ENCODE results near the gene CIB2.
A peak's percentile ranks its signal among the peaks of the same experiment; 100 is the strongest.

The CIB2 gene

GRCh38 chr15:78149805-78150751, 18.8 kb upstream of the CIB2 start (continued):
- TF ChIP-seq PRDM1 (tag by site-specific recombination; IDR thresholded peaks at IDR 0.05) (peak; percentile 75), KLF16 (tag by site-specific recombination; IDR thresholded peaks at IDR 0.05) (no peak), ZNF274 (IDR thresholded peaks at IDR 0.05; ENCODE audit: low read length) (no peak), ZNF274 (tag by site-specific recombination; IDR thresholded peaks at IDR 0.05; ENCODE audit: borderline replicate concordance) (no peak), ZNF211 (tag by site-specific recombination; IDR thresholded peaks at IDR 0.05; ENCODE audit: low read depth) (no peak), SCRT2 (tag by site-specific recombination; IDR thresholded peaks at IDR 0.05) (no peak), ZNF76 (tag by site-specific recombination; IDR thresholded peaks at IDR 0.05; ENCODE audit: borderline replicate concordance, low read depth) (no peak), PRDM4 (tag by site-specific recombination; IDR thresholded peaks at IDR 0.05) (no peak), ZNF157 (tag by site-specific recombination; IDR thresholded peaks at IDR 0.05) (no peak), ZNF830 (tag by site-specific recombination; IDR thresholded peaks at IDR 0.05; ENCODE audit: low read depth) (no peak), ZNF138 (tag by site-specific recombination; IDR thresholded peaks at IDR 0.05; ENCODE audit: borderline replicate concordance) (no peak), ZNF560 (tag by site-specific recombination; IDR thresholded peaks at IDR 0.05; ENCODE audit: borderline replicate concordance) (no peak), ZNF777 (tag by site-specific recombination; IDR thresholded peaks at IDR 0.05; ENCODE audit: borderline replicate concordance) (no peak), ZNF776 (tag by site-specific recombination; IDR thresholded peaks at IDR 0.05; ENCODE audit: borderline replicate concordance) (no peak), KLF17 (tag by site-specific recombination; IDR thresholded peaks at IDR 0.05) (no peak), ZNF544 (tag by site-specific recombination; IDR thresholded peaks at IDR 0.05) (no peak), INSM2 (tag by site-specific recombination; IDR thresholded peaks at IDR 0.05) (no peak), OSR2 (tag by site-specific recombination; IDR thresholded peaks at IDR 0.05) (no peak), ZBTB49 (tag by site-specific recombination; IDR thresholded peaks at IDR 0.05; ENCODE audit: low read depth) (no peak), ZNF2 (tag by site-specific recombination; IDR thresholded peaks at IDR 0.05) (no peak), ZBTB26 (tag by site-specific recombination; optimal IDR thresholded peaks at IDR 0.05) (peak; percentile 5), ZNF16 (tag by site-specific recombination; IDR thresholded peaks at IDR 0.05; ENCODE audit: low read depth) (no peak), GLIS2 (tag by site-specific recombination; IDR thresholded peaks at IDR 0.05) (0 out of 2 replicates have a peak, but pooled peaks have one; percentile 2), ZNF555 (tag by site-specific recombination; conservative IDR thresholded peaks at IDR 0.05) (no peak)
- TF ChIP-seq, protein P1, sequence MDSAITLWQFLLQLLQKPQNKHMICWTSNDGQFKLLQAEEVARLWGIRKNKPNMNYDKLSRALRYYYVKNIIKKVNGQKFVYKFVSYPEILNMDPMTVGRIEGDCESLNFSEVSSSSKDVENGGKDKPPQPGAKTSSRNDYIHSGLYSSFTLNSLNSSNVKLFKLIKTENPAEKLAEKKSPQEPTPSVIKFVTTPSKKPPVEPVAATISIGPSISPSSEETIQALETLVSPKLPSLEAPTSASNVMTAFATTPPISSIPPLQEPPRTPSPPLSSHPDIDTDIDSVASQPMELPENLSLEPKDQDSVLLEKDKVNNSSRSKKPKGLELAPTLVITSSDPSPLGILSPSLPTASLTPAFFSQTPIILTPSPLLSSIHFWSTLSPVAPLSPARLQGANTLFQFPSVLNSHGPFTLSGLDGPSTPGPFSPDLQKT (IDR thresholded peaks at IDR 0.05; ENCODE audit: borderline replicate concordance, low read depth, low read length): no peak
- TF ChIP-seq, protein P2, sequence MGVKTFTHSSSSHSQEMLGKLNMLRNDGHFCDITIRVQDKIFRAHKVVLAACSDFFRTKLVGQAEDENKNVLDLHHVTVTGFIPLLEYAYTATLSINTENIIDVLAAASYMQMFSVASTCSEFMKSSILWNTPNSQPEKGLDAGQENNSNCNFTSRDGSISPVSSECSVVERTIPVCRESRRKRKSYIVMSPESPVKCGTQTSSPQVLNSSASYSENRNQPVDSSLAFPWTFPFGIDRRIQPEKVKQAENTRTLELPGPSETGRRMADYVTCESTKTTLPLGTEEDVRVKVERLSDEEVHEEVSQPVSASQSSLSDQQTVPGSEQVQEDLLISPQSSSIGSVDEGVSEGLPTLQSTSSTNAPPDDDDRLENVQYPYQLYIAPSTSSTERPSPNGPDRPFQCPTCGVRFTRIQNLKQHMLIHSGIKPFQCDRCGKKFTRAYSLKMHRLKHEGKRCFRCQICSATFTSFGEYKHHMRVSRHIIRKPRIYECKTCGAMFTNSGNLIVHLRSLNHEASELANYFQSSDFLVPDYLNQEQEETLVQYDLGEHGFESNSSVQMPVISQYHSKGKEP (tag by site-specific recombination; IDR thresholded peaks at IDR 0.05): no peak
